Omental fat pad (tissue), 4 donors: ENCODE data around the gene HSD17B7. TPM values are rescaled to one million over a fixed set of nuclear protein-coding genes. Genes with fewer than 3 reads are reported as not detected.
"Not testable (repeated sequence)": the region's sequence is repeated elsewhere in the genome, so short reads cannot be mapped to it uniquely, and the experiment has no call there.

Source experiments
- ATAC-seq: fragments of 150-250 bp; one replicate; pipeline ENCODE4 v1.9.1; 2016; ENCODE audit warnings: mild to moderate bottlenecking, moderate library complexity; ENCODE audit not compliant: low FRiP score
- DNase-seq: peaks from one replicate; pipeline ENCODE4 v3.0.0-alpha.2; 2019; ENCODE audit warnings: low spot score
- CTCF ChIP-seq, 3 donors: fragments of 450-650 bp; IDR thresholded peaks; one replicate each; pipeline ENCODE4 v1.5.1; 2016 to 2017; ENCODE audit warnings: antibody characterized with exemption in 3 of 3, mild to moderate bottlenecking in 3 of 3, moderate library complexity in 2 of 3
- total RNA-seq, 4 donors: library from RNA; depleted of rRNA; stranded (reverse); fragments of >200 nt; gene quantifications; one replicate each; pipeline ENCODE4 v1.1.0, GENCODE V29; 2016

HSD17B7 gene, protein sequence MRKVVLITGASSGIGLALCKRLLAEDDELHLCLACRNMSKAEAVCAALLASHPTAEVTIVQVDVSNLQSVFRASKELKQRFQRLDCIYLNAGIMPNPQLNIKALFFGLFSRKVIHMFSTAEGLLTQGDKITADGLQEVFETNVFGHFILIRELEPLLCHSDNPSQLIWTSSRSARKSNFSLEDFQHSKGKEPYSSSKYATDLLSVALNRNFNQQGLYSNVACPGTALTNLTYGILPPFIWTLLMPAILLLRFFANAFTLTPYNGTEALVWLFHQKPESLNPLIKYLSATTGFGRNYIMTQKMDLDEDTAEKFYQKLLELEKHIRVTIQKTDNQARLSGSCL
- total RNA-seq, result 10 to 100 TPM; 11.8 to 40.1 (median 20.5) TPM

DNA sequence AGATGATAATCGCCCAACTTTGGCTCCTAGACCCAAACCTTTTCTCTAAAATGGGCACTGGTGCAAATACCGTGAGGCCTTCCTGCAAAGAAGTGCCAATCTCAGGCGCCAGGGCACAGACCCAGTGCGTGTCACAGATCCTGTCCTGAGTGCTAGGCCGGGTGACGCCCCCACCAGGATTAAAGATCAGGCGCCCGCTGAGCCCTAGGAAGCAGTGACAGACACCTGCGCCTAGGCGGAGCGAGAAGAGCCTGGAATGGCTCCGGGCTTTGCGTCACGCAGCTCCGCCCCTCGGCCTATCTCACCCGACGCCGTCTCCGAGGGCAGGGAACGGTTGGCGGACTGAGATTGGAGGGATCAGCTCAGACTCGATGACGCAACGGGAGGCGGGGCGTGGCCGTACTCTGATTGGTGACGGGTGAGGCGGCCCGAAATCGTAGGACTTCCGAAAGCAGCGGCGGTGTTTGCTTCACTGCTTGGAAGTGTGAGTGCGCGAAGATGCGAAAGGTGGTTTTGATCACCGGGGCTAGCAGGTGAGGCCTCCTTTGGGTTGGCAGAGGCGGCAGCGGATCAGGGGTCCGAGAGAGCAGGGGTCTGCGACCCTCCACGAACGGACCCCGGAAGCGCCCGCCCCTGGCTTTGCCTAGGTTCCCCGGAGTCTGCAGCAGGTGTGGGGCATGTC, at the start of gene HSD17B7:
HSD17B7 (plus strand) TSS at position 400 of the 682 bp plus-strand sequence; CDS start at position 499, 99 bp downstream.
- ATAC-seq (peak; percentile 99), DNase-seq (peak; percentile 26)

DNA sequence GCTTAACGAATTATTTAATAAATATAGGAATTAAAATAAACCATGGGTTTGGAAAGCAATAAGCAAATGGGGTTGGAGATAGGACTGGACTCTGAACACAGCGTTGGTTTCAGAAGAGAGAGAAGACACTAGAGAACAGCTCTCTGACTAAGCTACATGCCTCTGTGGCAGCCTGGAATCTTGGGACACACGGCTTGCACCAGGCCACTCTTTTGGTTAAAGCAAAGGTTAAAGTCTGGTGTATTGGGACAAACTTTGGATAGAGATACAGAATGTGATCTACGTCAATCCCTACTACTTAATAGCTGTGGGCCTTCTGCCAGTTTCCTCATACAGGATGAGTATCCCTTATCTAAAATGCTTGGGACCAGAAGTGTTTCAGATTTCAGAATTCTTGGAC, 49.7 kb upstream of the HSD17B7 start:
- no peak for TF ChIP-seq CTCF (IDR thresholded peaks at IDR 0.05)
- DNase-seq (no peak), ATAC-seq (no peak)

- DNase-seq, result no peak
- ATAC-seq, result no peak
- no peak for TF ChIP-seq CTCF (IDR thresholded peaks at IDR 0.05)
These were observed 48.9 kb upstream of the HSD17B7 start for GRCh38 chr1:162741574-162741973.

DNA sequence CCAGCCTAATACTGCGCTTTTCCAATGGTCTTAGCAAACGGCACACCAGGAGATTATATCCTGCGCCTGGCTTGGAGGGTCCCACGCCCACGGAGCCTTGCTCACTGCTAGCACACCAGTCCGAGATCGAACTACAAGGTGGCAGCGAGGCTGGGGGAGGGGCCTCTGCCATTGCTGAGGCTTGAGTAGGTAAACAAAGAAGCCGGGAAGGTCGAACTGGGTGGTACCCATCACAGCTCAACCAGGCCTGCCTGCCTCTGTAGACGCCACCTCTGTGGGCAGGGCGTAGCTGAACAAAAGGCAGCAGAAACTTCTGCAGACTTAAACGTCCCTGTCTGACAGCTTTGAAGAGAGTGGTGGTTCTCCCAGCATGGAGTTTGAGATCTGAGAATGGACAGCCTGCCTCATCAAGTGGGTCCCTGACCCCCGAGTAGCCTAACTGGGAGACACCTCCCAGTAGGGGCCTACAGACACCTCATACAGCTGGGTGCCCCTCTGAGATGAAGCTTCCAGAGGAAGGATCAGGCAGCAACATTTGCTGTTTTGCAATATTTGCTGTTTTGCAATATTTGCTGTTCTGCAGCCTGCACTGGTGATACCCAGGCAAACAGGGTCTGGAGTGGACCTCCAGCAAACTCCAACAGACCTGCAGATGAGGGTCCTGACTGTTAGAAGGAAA, 44.1 kb upstream of the HSD17B7 start:
- not testable (repeated sequence) for ATAC-seq, DNase-seq

GRCh38 chr1:162753001-162753658, 37.4 kb upstream of the HSD17B7 start:
- DNase-seq, result no peak
- ATAC-seq, result no peak
- TF ChIP-seq CTCF (IDR thresholded peaks at IDR 0.05), result no peak

DNA sequence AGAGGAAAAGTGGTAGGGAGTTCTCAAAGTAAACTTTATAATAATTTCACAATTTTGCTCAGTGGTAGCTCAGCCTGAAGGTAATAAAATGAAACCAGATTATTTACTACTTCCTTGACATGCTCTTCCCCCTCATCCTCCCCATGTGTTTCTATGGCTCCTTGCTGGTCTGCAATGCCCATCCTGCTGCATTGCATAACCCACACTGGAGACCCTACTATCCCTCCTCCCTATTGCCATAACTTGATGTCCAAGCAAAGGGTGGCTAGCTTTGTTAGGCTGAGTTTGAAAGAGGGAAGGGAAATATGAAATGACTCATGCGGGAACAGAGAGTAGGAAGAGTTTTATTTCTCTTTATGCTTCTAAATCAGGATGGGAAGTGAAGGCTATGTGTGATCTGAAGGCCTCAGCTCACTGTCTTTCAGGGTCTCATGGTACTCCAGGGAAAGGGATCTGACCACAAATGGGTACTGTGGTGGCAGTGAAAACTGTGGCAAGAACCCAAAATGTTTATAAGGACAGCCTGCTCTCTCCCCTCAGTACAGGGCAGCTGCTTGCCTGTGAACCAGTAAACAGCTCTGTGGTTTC, 36.4 kb upstream of the HSD17B7 start:
- no peak for TF ChIP-seq CTCF (IDR thresholded peaks at IDR 0.05)
- ATAC-seq, result no peak
- no peak for DNase-seq

DNA sequence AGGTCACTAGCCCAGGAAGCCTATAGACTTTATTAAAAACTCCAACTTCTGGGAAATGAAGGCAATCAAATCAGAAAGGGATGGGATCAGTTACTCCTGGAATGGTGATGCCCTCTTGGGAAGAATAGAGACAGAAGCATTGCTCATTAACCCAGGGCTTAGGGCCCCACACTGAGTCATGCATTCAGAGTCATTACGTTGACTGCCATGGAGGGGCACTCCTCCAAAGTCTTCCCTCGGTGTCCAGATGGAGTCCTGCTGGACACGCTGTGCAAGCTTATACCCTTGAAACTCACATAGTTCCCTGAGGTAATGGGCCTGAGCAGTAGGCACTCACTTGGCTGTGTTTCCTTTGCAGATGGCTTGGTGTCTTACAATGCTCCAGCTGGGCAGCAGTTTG, 35.2 kb upstream of the HSD17B7 start:
- ATAC-seq, result no peak
- no peak for TF ChIP-seq CTCF (IDR thresholded peaks at IDR 0.05)
- DNase-seq, result no peak
